B cell (primary cell): ENCODE data around the gene DOCK4. TPM values are rescaled to one million over a fixed set of nuclear protein-coding genes. Genes with fewer than 3 reads are reported as not detected.

Experiments used
- ATAC-seq: fragments of 200-7000 bp; cut with Tn5 transposase; one replicate; pipeline ENCODE4 v1.10.0; 2021; ENCODE audit warnings: low read depth, mild to moderate bottlenecking, moderate number of reproducible peaks, moderate library complexity
- CTCF ChIA-PET: fragments of 350-600 bp; sonication (Branson Sonifier 250); formaldehyde crosslinking; loops from one replicate; lab custom pipeline; 2021; ENCODE audit warnings: antibody characterized with exemption, inconsistent platforms; lab: Charles Lee
- POLR2A ChIA-PET: fragments of 350-600 bp; sonication (Branson Sonifier 250); formaldehyde crosslinking; loops from one replicate; lab custom pipeline; 2021; ENCODE audit warnings: antibody characterized with exemption; lab: Charles Lee
- DNase-seq: peaks from one replicate; pipeline ENCODE4 v3.0.0; 2013
- H2AFZ ChIP-seq: 2 replicates; pipeline ENCODE4 v1.6.1; 2012; ENCODE audit warnings: mild to moderate bottlenecking, low read depth, low read length; ENCODE audit not compliant: insufficient read depth, poor library complexity, severe bottlenecking
- H3K27ac ChIP-seq, 2 donors: 1 replicate in 1 of 2; 2 replicates in 1 of 2; pipeline ENCODE4 v1.5.1; 2012 to 2013; ENCODE audit warnings: low read length in 2 of 2, mild to moderate bottlenecking in 2 of 2, moderate library complexity in 1 of 2
- H3K27me3 ChIP-seq, 4 experiments: fragments of 200-600 bp in 1 of 4; sonication (generic) in 1 of 4; replicated peaks in 1 of 4; 1 replicate in 2 of 4; 2 replicates in 2 of 4; pipeline versions ENCODE4 v1.6.1 to v1.7.0; 2013 to 2016; ENCODE audit warnings: low read length in 3 of 4, mild to moderate bottlenecking in 2 of 4, mixed read lengths in 1 of 4, moderate library complexity in 1 of 4; ENCODE audit not compliant: insufficient read depth in 4 of 4, control insufficient read depth in 3 of 4; ENCODE audit errors: control extremely low read depth in 1 of 4
- H3K36me3 ChIP-seq, 2 experiments: replicated peaks in 1 of 2; 1 replicate in 1 of 2; 2 replicates in 1 of 2; pipeline versions ENCODE4 v1.6.1 to v1.7.1; 2013; ENCODE audit warnings: low read length in 1 of 2; ENCODE audit not compliant: insufficient read depth in 2 of 2, control insufficient read depth in 1 of 2; ENCODE audit errors: control extremely low read depth in 1 of 2, extremely low read depth in 1 of 2
- H3K4me1 ChIP-seq, 2 donors: fragments of 200-600 bp in 1 of 2; sonication (generic) in 1 of 2; 1 replicate in 1 of 2; 2 replicates in 1 of 2; pipeline versions ENCODE4 v1.5.1 to v1.6.1; 2013 to 2017; ENCODE audit warnings: low read length in 2 of 2; ENCODE audit not compliant: control insufficient read depth in 2 of 2, insufficient read depth in 2 of 2
- H3K4me2 ChIP-seq: replicated peaks from 2 replicates; pipeline ENCODE3; 2012; ENCODE audit warnings: mild to moderate bottlenecking, low read depth, low read length; ENCODE audit not compliant: poor library complexity, severe bottlenecking
- H3K4me3 ChIP-seq, 5 experiments: fragments of 200-600 bp in 1 of 5; sonication (generic) in 1 of 5; 1 replicate in 3 of 5; 2 replicates in 2 of 5; pipeline versions ENCODE4 v1.5.1 to v1.7.0; 2011 to 2016; ENCODE audit warnings: low read length in 4 of 5, mild to moderate bottlenecking in 4 of 5, low read depth in 2 of 5, control low read depth in 1 of 5, moderate library complexity in 1 of 5; ENCODE audit not compliant: insufficient read depth in 1 of 5; ENCODE audit errors: control extremely low read depth in 1 of 5, extremely low read depth in 1 of 5
- H3K79me2 ChIP-seq: fragments of 200-600 bp; sonication (generic); one replicate; pipeline ENCODE4 v1.6.0; 2016; ENCODE audit warnings: low read length; ENCODE audit not compliant: control insufficient read depth, insufficient read depth
- H3K9ac ChIP-seq: fragments of 200-600 bp; sonication (generic); 2 replicates; pipeline ENCODE4 v1.6.1; 2017; ENCODE audit warnings: mild to moderate bottlenecking, low read length, moderate library complexity
- H3K9me3 ChIP-seq, 3 donors: one replicate each; pipeline versions ENCODE4 v1.6.1 to v1.7.1; 2013; ENCODE audit warnings: low read length in 2 of 3; ENCODE audit not compliant: control insufficient read depth in 2 of 3, insufficient read depth in 1 of 3; ENCODE audit errors: control extremely low read depth in 1 of 3
- H4K20me1 ChIP-seq: 2 replicates; pipeline ENCODE4 v1.6.0; 2012; ENCODE audit warnings: mild to moderate bottlenecking, low read length; ENCODE audit not compliant: insufficient read depth, control insufficient read depth, poor library complexity, severe bottlenecking
- H3K27ac Mint-ChIP-seq: one replicate; pipeline ENCODE4 v1.8.0; 2021; ENCODE audit warnings: mixed read lengths
- H3K27me3 Mint-ChIP-seq: one replicate; pipeline ENCODE4 v1.8.0; 2021; ENCODE audit warnings: mixed read lengths
- H3K4me1 Mint-ChIP-seq: one replicate; pipeline ENCODE4 v1.8.0; 2021; ENCODE audit warnings: mixed read lengths
- H3K4me3 Mint-ChIP-seq: one replicate; pipeline ENCODE4 v1.8.0; 2021; ENCODE audit warnings: mixed read lengths
- H3K9me3 Mint-ChIP-seq: one replicate; pipeline ENCODE4 v1.8.0; 2022; ENCODE audit warnings: mixed read lengths; ENCODE audit not compliant: insufficient read depth
- EZH2 ChIP-seq: IDR thresholded peaks from 2 replicates; pipeline ENCODE4 v1.6.1; 2012; ENCODE audit warnings: borderline replicate concordance, low read depth, mild to moderate bottlenecking, moderate library complexity, low read length; ENCODE audit not compliant: insufficient read depth, poor library complexity, severe bottlenecking
- WGBS: methylation state at CpG from one replicate; pipeline ENCODE4 v1.1.5; 2013; ENCODE audit warnings: missing lambda C conversion rate; ENCODE audit not compliant: insufficient coverage; 5-methylcytosine and 5-hydroxymethylcytosine counted together
- intact Hi-C: fragments of 100-400 bp; cut with micrococcal nuclease; formaldehyde crosslinking; loops from one replicate; pipeline ENCODE4 v1.10.0; 2022
- polyA plus RNA-seq: library from polyadenylated mRNA; depleted of rRNA; stranded (reverse); fragments of >200 nt; gene quantifications from 2 replicates; pipeline ENCODE4 v1.2.3, GENCODE V29; 2012
- total RNA-seq, 2 donors: library from RNA; stranded (reverse); fragments of 120-200 nt in 1 of 2; gene quantifications; 1 replicate in 1 of 2; 2 replicates in 1 of 2; pipeline versions ENCODE4 v1.2.3 to v1.2.4, GENCODE V29; 2013 to 2022
- TF ChIP-seq, protein P1 (sequence below): fragments of 200-600 bp; IDR thresholded peaks from one replicate; pipeline ENCODE4 v1.8.0; 2022; ENCODE audit warnings: antibody characterized with exemption, mild to moderate bottlenecking

DOCK4 gene
- total and polyA plus RNA-seq, 2 donors (not counting 1 experiment from before 2014, with no cell fraction given), result 0.03 to 4.1 TPM

GRCh38 chr7:112079122-112079521, 127.1 kb downstream of the DOCK4 start:
- Histone ChIP-seq H3K27ac (no peak overlapping the region), H3K36me3 (no peaks in the 10 kb centered on the region), H2AFZ (no peak overlapping the region), H3K4me2 (no peak overlapping the region), H3K27me3 (no peaks in the 10 kb centered on the region), H3K9ac (no peak overlapping the region), H4K20me1 (no peaks in the 10 kb centered on the region), H3K4me1 (peaks cover 21 to 28% of the 10 kb centered on the region in 2 donors), H3K4me3 (no peak overlapping the region), H3K79me2 (no peaks in the 10 kb centered on the region), H3K9me3 (no peaks in the 10 kb centered on the region)
- Mint-ChIP-seq H3K4me3 (no peak overlapping the region), H3K9me3 (no peaks in the 10 kb centered on the region), H3K27ac (no peak overlapping the region), H3K27me3 (no peaks in the 10 kb centered on the region), H3K4me1 (peaks cover 34% of the 10 kb centered on the region)
- no CpG with 5 or more reads among the region's 1 CpG for WGBS
- ATAC-seq (no peak), DNase-seq (no peak)
- POLR2A ChIA-PET, result no interaction called here
- TF ChIP-seq, protein P1, sequence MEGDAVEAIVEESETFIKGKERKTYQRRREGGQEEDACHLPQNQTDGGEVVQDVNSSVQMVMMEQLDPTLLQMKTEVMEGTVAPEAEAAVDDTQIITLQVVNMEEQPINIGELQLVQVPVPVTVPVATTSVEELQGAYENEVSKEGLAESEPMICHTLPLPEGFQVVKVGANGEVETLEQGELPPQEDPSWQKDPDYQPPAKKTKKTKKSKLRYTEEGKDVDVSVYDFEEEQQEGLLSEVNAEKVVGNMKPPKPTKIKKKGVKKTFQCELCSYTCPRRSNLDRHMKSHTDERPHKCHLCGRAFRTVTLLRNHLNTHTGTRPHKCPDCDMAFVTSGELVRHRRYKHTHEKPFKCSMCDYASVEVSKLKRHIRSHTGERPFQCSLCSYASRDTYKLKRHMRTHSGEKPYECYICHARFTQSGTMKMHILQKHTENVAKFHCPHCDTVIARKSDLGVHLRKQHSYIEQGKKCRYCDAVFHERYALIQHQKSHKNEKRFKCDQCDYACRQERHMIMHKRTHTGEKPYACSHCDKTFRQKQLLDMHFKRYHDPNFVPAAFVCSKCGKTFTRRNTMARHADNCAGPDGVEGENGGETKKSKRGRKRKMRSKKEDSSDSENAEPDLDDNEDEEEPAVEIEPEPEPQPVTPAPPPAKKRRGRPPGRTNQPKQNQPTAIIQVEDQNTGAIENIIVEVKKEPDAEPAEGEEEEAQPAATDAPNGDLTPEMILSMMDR, result no peak
- TF ChIP-seq EZH2, result no peak
- CTCF ChIA-PET, result interaction anchor here (0.6 kb wide), 1 partner anchor 15 kb away, joined by 4 read pairs; no protein-coding TSS in a partner anchor
- intact Hi-C loops, result no loop called here

DNA sequence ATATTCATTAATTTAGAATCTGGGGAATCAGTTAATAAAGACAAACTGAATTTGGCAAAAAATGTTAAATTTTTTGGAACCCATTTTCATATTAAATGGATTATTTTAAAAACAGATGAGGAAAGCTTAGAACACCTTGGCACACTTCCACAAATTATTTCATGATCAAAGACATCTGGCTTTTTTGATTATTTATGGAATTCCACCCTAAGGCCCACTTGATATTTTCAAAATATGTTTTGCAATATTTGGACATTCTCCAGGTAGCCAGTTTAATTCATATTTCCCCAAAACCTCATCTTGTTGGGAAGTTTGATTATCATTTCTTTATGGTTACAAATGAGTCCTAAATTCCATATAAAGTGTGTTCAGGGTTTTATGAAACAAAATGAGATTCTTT, 129.9 kb downstream of the DOCK4 start:
- CTCF ChIA-PET, result no interaction called here
- no peak overlapping the region for H3K27ac Mint-ChIP-seq
- H3K79me2 ChIP-seq, result no peaks in the 10 kb centered on the region

More for the DNA sequence above, 129.9 kb downstream of the DOCK4 start:
- Histone ChIP-seq H2AFZ (no peak overlapping the region), H3K36me3 (no peaks in the 10 kb centered on the region), H3K27me3 (no peaks in the 10 kb centered on the region), H3K4me2 (no peak overlapping the region), H3K4me1 (peaks cover 11 to 21% of the 10 kb centered on the region in 2 donors), H4K20me1 (no peaks in the 10 kb centered on the region), H3K9ac (no peak overlapping the region), H3K4me3 (no peak overlapping the region), H3K27ac (no peak overlapping the region), H3K9me3 (no peaks in the 10 kb centered on the region)
- DNase-seq (no peak), ATAC-seq (no peak)
- H3K27me3 Mint-ChIP-seq, result no peaks in the 10 kb centered on the region
- POLR2A ChIA-PET, result no interaction called here
- intact Hi-C loops, result no loop called here
- no peak for TF ChIP-seq EZH2
- TF ChIP-seq, protein P1, result no peak
- H3K4me3 Mint-ChIP-seq, result no peak overlapping the region
- peaks cover 18% of the 10 kb centered on the region for H3K4me1 Mint-ChIP-seq
- H3K9me3 Mint-ChIP-seq, result no peaks in the 10 kb centered on the region
